Measurements from ENCODE around the gene EVC2.

Gene EVC2

GRCh38 chr4:5742968-5743367 lies 34.6 kb upstream of the EVC2 start:
- no peak for TF ChIP-seq CTCF (IDR thresholded peaks at IDR 0.05; ENCODE audit: low read length, missing control alignments)
- H3K4me3 ChIP-seq (replicated peaks; ENCODE audit: low read depth, low read length) = no peak overlapping the region
- no peak for DNase-seq (ENCODE audit: low read depth)

GRCh38 chr4:5742388-5742787 lies 34.0 kb upstream of the EVC2 start:
- no peak for DNase-seq (ENCODE audit: low read depth)
- no peak for TF ChIP-seq CTCF (IDR thresholded peaks at IDR 0.05; ENCODE audit: low read length, missing control alignments)
- no peak overlapping the region for H3K4me3 ChIP-seq (replicated peaks; ENCODE audit: low read depth, low read length)

GRCh38 chr4:5738061-5738460 lies 29.7 kb upstream of the EVC2 start:
- no peak for TF ChIP-seq CTCF (IDR thresholded peaks at IDR 0.05; ENCODE audit: low read length, missing control alignments)
- no peak overlapping the region for H3K4me3 ChIP-seq (replicated peaks; ENCODE audit: low read depth, low read length)
- no peak for DNase-seq (ENCODE audit: low read depth)

GRCh38 chr4:5735463-5735862 lies 27.1 kb upstream of the EVC2 start:
- TF ChIP-seq CTCF (IDR thresholded peaks at IDR 0.05; ENCODE audit: low read length, missing control alignments) = no peak
- no peak for DNase-seq (ENCODE audit: low read depth)
- no peak overlapping the region for H3K4me3 ChIP-seq (replicated peaks; ENCODE audit: low read depth, low read length)

- TF ChIP-seq CTCF (IDR thresholded peaks at IDR 0.05; ENCODE audit: low read length, missing control alignments) = no peak
- DNase-seq (ENCODE audit: low read depth) = no peak
- no peak overlapping the region for H3K4me3 ChIP-seq (replicated peaks; ENCODE audit: low read depth, low read length)
Measured at GRCh38 chr4:5734853-5735252, 26.5 kb upstream of the EVC2 start.

- no peak overlapping the region for H3K4me3 ChIP-seq (replicated peaks; ENCODE audit: low read depth, low read length)
- no peak for TF ChIP-seq CTCF (IDR thresholded peaks at IDR 0.05; ENCODE audit: low read length, missing control alignments)
- DNase-seq (ENCODE audit: low read depth) = no peak
Measured at GRCh38 chr4:5732158-5732557, 23.8 kb upstream of the EVC2 start.

Measured in fibroblast of pulmonary artery (primary cell).